GM19023 (cell line): ENCODE measurements around the gene AMFR.

Experiments
- ATAC-seq: cut with Tn5 transposase; IDR thresholded peaks from one replicate; pipeline ENCODE4 v1.9.1; 2021; ENCODE audit warnings: mild to moderate bottlenecking, moderate library complexity; ENCODE audit not compliant: unreplicated experiment

AMFR gene

GRCh38 chr16:56425439-56425832, at the start of gene AMFR:
Gene AMFR, minus strand, starts transcription at chr16:56425545. Its CDS starts 218 bp downstream, at chr16:56425327.
- ATAC-seq = peak; percentile 82

GRCh38 chr16:56470666-56471065, 45.3 kb upstream of the AMFR start:
- no peak for ATAC-seq

- no peak for ATAC-seq
Observed at GRCh38 chr16:56470232-56470631, 44.9 kb upstream of the AMFR start.

- no peak for ATAC-seq
Observed at GRCh38 chr16:56469748-56470147, 44.4 kb upstream of the AMFR start.

GRCh38 chr16:56468800-56469199, 43.5 kb upstream of the AMFR start:
- ATAC-seq = no peak

GRCh38 chr16:56466344-56466743, 41.0 kb upstream of the AMFR start:
- ATAC-seq = no peak

GRCh38 chr16:56463153-56463552, 37.8 kb upstream of the AMFR start:
- ATAC-seq = no peak

GRCh38 chr16:56462064-56462796, 36.9 kb upstream of the AMFR start:
- no peak for ATAC-seq

- no peak for ATAC-seq
Observed at GRCh38 chr16:56460101-56460500, 34.8 kb upstream of the AMFR start.

- no peak for ATAC-seq
Observed at GRCh38 chr16:56457927-56458470, 32.7 kb upstream of the AMFR start.

GRCh38 chr16:56451753-56452689, 26.7 kb upstream of the AMFR start:
- ATAC-seq = peak; percentile 46

- ATAC-seq = peak; percentile 96
Observed at GRCh38 chr16:56450986-56451752, 25.8 kb upstream of the AMFR start, which contains the start of the genes NUDT21 and OGFOD1. Gene NUDT21, minus strand, starts transcription at chr16:56451332. Its CDS starts 130 bp downstream, at chr16:56451202. Gene OGFOD1, plus strand, starts transcription at chr16:56451554. Its CDS starts 59 bp downstream, at chr16:56451613.

GRCh38 chr16:56450275-56450985, 25.1 kb upstream of the AMFR start:
- ATAC-seq = peak; percentile 23

- no peak for ATAC-seq
Observed at GRCh38 chr16:56448005-56448404, 22.7 kb upstream of the AMFR start.

- no peak for ATAC-seq
Observed at GRCh38 chr16:56447286-56447685, 21.9 kb upstream of the AMFR start.

- no peak for ATAC-seq
Observed at GRCh38 chr16:56438038-56438437, 12.7 kb upstream of the AMFR start.

- no peak for ATAC-seq
Observed at GRCh38 chr16:56436258-56436657, 10.9 kb upstream of the AMFR start.

GRCh38 chr16:56428091-56428490, 2.7 kb upstream of the AMFR start:
- ATAC-seq = no peak

- ATAC-seq = no peak
Observed at GRCh38 chr16:56426585-56426984, 1.2 kb upstream of the AMFR start.
